ENCODE results near the gene STARD6. TPM values are rescaled to one million over a fixed set of nuclear protein-coding genes. Genes with fewer than 3 reads are reported as not detected.
"Not testable (repeated sequence)": the region's sequence is repeated elsewhere in the genome, so short reads cannot be mapped to it uniquely, and the experiment has no call there.

The STARD6 gene
- total RNA-seq, 1 experiment from 2014 or later: not detected

- Histone ChIP-seq H2AK5ac (ENCODE audit: insufficient read length, low read length) (no peak overlapping the region), H3K4ac (ENCODE audit: low read depth, low read length) (no peak overlapping the region), H4K20me1 (ENCODE audit: control insufficient read depth, insufficient read depth, insufficient read length) (no peaks in the 10 kb centered on the region), H3K27ac (ENCODE audit: insufficient read length, low read depth, low read length) (no peak overlapping the region), H3K27me3 (ENCODE audit: insufficient read depth, low read length) (no peaks in the 10 kb centered on the region), H3K56ac (ENCODE audit: insufficient read length, low read depth, low read length) (no peak overlapping the region), H2BK120ac (ENCODE audit: low read depth, low read length, poor library complexity, severe bottlenecking) (no peak overlapping the region), H3K4me2 (ENCODE audit: insufficient read depth, insufficient read length, low read length) (no peak overlapping the region), H2BK20ac (ENCODE audit: low read depth, low read length, poor library complexity, severe bottlenecking) (no peak overlapping the region), H3K4me1 (ENCODE audit: insufficient read depth, low read length) (no peaks in the 10 kb centered on the region), H3K23me2 (ENCODE audit: insufficient read length, low read depth, low read length, poor library complexity, severe bottlenecking) (no peaks in the 10 kb centered on the region), H4K91ac (ENCODE audit: insufficient read length, low read depth, low read length) (no peak overlapping the region), H3T11ph (ENCODE audit: low read length) (no peak overlapping the region), H3K18ac (ENCODE audit: insufficient read length, low read depth, low read length) (no peak overlapping the region), H3K79me1 (ENCODE audit: insufficient read depth, low read depth, low read length, poor library complexity, severe bottlenecking) (no peaks in the 10 kb centered on the region), H4K5ac (ENCODE audit: insufficient read length, low read depth, low read length) (no peak overlapping the region), H4K8ac (replicated peaks; ENCODE audit: insufficient read length, low read depth, low read length) (no peak overlapping the region), H3K79me2 (ENCODE audit: insufficient read depth, low read length) (no peaks in the 10 kb centered on the region), H3K14ac (ENCODE audit: insufficient read depth, low read length) (no peak overlapping the region), H2BK5ac (ENCODE audit: insufficient read length, low read length) (no peak overlapping the region), H3K9me3 (ENCODE audit: control insufficient read depth, low read depth, low read length) (no peaks in the 10 kb centered on the region), H3K9ac (ENCODE audit: extremely low read depth, insufficient read length, low read length) (no peak overlapping the region), H2BK15ac (ENCODE audit: low read depth, low read length) (no peak overlapping the region), H3K23ac (ENCODE audit: insufficient read length, low read depth, low read length) (no peak overlapping the region), H2AFZ (ENCODE audit: low read length) (no peak overlapping the region), H2BK12ac (ENCODE audit: insufficient read length, low read depth, low read length) (no peak overlapping the region)
- H3K27me3 Mint-ChIP-seq (ENCODE audit: low read depth): no peaks in the 10 kb centered on the region; the same call in 1 of the 2 replicates
- no peak overlapping the region for H3K27ac Mint-ChIP-seq
- no peak overlapping the region for H3K4me3 Mint-ChIP-seq
- peaks cover 17 to 19% of the 10 kb centered on the region in 2 experiments; a peak in 4 of 5 replicates for H3K9me3 Mint-ChIP-seq
- no peak for DNase-seq
- TF ChIP-seq, protein P1, sequence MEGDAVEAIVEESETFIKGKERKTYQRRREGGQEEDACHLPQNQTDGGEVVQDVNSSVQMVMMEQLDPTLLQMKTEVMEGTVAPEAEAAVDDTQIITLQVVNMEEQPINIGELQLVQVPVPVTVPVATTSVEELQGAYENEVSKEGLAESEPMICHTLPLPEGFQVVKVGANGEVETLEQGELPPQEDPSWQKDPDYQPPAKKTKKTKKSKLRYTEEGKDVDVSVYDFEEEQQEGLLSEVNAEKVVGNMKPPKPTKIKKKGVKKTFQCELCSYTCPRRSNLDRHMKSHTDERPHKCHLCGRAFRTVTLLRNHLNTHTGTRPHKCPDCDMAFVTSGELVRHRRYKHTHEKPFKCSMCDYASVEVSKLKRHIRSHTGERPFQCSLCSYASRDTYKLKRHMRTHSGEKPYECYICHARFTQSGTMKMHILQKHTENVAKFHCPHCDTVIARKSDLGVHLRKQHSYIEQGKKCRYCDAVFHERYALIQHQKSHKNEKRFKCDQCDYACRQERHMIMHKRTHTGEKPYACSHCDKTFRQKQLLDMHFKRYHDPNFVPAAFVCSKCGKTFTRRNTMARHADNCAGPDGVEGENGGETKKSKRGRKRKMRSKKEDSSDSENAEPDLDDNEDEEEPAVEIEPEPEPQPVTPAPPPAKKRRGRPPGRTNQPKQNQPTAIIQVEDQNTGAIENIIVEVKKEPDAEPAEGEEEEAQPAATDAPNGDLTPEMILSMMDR (conservative IDR thresholded peaks at IDR 0.05): no peak
- peaks cover 3 to 17% (median 9%) of the 10 kb centered on the region in 3 experiments; a peak in 6 of 7 replicates for H3K36me3 Mint-ChIP-seq (ENCODE audit: insufficient read depth in 1 of 3, low read depth in 3 of 3)
- no peaks in the 10 kb centered on the region; a peak in 1 of 4 replicates for H3K4me1 Mint-ChIP-seq
Observed at GRCh38 chr18:54303408-54303807, 54.2 kb downstream of the STARD6 start.

DNA sequence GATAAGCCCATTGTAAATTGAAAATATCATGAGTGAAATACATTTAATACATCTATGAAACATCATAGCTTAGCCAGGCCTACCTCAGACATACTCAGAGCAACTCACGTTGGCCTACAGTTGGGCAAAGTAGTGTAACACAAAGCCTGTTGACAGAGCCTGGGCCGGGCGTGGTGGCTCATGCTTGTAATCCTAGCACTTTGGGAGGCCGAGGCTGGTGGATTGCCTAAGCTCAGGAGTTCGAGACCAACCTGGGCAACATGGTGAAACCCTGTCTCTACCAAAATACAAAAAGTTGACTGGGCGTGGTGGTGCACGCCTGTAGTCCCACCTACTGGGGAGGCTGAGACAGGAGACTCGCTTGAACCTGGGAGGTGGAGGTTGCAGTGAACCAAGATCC is 58.7 kb downstream of the STARD6 start:
- not testable (repeated sequence) for H2BK5ac ChIP-seq (ENCODE audit: insufficient read length, low read length); H3K27me3 ChIP-seq (ENCODE audit: insufficient read depth, low read length); H2BK15ac ChIP-seq (ENCODE audit: low read depth, low read length); H3K4me1 ChIP-seq (ENCODE audit: insufficient read depth, low read length); H2BK20ac ChIP-seq (ENCODE audit: low read depth, low read length, poor library complexity, severe bottlenecking); H3K18ac ChIP-seq (ENCODE audit: insufficient read length, low read depth, low read length); H3K4ac ChIP-seq (ENCODE audit: low read depth, low read length); H4K20me1 ChIP-seq (ENCODE audit: control insufficient read depth, insufficient read depth, insufficient read length); H3K79me2 ChIP-seq (ENCODE audit: insufficient read depth, low read length); H2AK5ac ChIP-seq (ENCODE audit: insufficient read length, low read length); H3K27ac ChIP-seq (ENCODE audit: insufficient read length, low read depth, low read length); H3K9ac ChIP-seq (ENCODE audit: extremely low read depth, insufficient read length, low read length); H3K4me3 Mint-ChIP-seq; H3K23me2 ChIP-seq (ENCODE audit: insufficient read length, low read depth, low read length, poor library complexity, severe bottlenecking); H4K8ac ChIP-seq (replicated peaks; ENCODE audit: insufficient read length, low read depth, low read length); H2BK120ac ChIP-seq (ENCODE audit: low read depth, low read length, poor library complexity, severe bottlenecking); H4K5ac ChIP-seq (ENCODE audit: insufficient read length, low read depth, low read length); H3K56ac ChIP-seq (ENCODE audit: insufficient read length, low read depth, low read length); H3K79me1 ChIP-seq (ENCODE audit: insufficient read depth, low read depth, low read length, poor library complexity, severe bottlenecking); H3K14ac ChIP-seq (ENCODE audit: insufficient read depth, low read length); DNase-seq; H3T11ph ChIP-seq (ENCODE audit: low read length); H3K9me3 ChIP-seq (ENCODE audit: control insufficient read depth, low read depth, low read length); H3K4me1 Mint-ChIP-seq; H3K27me3 Mint-ChIP-seq (ENCODE audit: low read depth); H2BK12ac ChIP-seq (ENCODE audit: insufficient read length, low read depth, low read length); H3K27ac Mint-ChIP-seq; H4K91ac ChIP-seq (ENCODE audit: insufficient read length, low read depth, low read length); H2AFZ ChIP-seq (ENCODE audit: low read length); H3K23ac ChIP-seq (ENCODE audit: insufficient read length, low read depth, low read length); H3K4me2 ChIP-seq (ENCODE audit: insufficient read depth, insufficient read length, low read length)
- WGBS (ENCODE audit: extremely low coverage, insufficient read length, low lambda C conversion rate): no CpG with 5 or more reads among the region's 8 CpGs
- peaks cover 15 to 18% of the 10 kb centered on the region in 2 experiments; a peak in 4 of 5 replicates for H3K9me3 Mint-ChIP-seq
- H3K36me3 Mint-ChIP-seq (ENCODE audit: insufficient read depth in 1 of 3, low read depth in 3 of 3): peaks cover 6 to 44% (median 22%) of the 10 kb centered on the region in 3 experiments; a peak in 5 of 7 replicates

Measured in H9 (cell line).